CD4-positive, alpha-beta T cell (primary cell): ENCODE measurements around the gene NES. TPM values are rescaled to one million over a fixed set of nuclear protein-coding genes. Genes with fewer than 3 reads are reported as not detected.

Source experiments
- ATAC-seq: fragments of 200-7000 bp; cut with Tn5 transposase; one replicate; pipeline ENCODE4 v1.10.0; 2022; ENCODE audit warnings: mild to moderate bottlenecking; ENCODE audit not compliant: poor library complexity
- CTCF ChIA-PET: fragments of 350-600 bp; sonication (Branson Sonifier 250); formaldehyde crosslinking; loops from one replicate; lab custom pipeline; 2021; ENCODE audit warnings: antibody characterized with exemption, inconsistent platforms; lab: Charles Lee
- POLR2A ChIA-PET: fragments of 350-600 bp; sonication (Branson Sonifier 250); formaldehyde crosslinking; loops from one replicate; lab custom pipeline; 2021; ENCODE audit warnings: antibody characterized with exemption, inconsistent platforms; lab: Charles Lee
- DNase-seq, 14 experiments: peaks; one replicate each; pipeline ENCODE4 v3.0.0-alpha.2; 2013 to 2020; ENCODE audit warnings: mixed read lengths in 2 of 14
- H3K27ac ChIP-seq, 2 donors: one replicate each; pipeline versions ENCODE4 v1.5.1 to v1.7.0; 2013; ENCODE audit warnings: low read length in 2 of 2, low read depth in 1 of 2, mild to moderate bottlenecking in 1 of 2
- H3K27me3 ChIP-seq, 2 experiments: 1 replicate in 1 of 2; 2 replicates in 1 of 2; pipeline versions ENCODE4 v1.6.1 to v1.7.0; 2013; ENCODE audit warnings: low read length in 2 of 2, control low read depth in 1 of 2, mild to moderate bottlenecking in 1 of 2, moderate library complexity in 1 of 2; ENCODE audit not compliant: insufficient read depth in 2 of 2, control insufficient read depth in 1 of 2
- H3K36me3 ChIP-seq: one replicate; pipeline ENCODE4 v1.6.1; 2013; ENCODE audit warnings: low read length, control low read depth; ENCODE audit not compliant: insufficient read depth
- H3K4me1 ChIP-seq: one replicate; pipeline ENCODE4 v1.6.1; 2013; ENCODE audit warnings: low read length, control low read depth; ENCODE audit not compliant: insufficient read depth
- H3K4me3 ChIP-seq: one replicate; pipeline ENCODE4 v1.5.1; 2013; ENCODE audit warnings: mild to moderate bottlenecking, low read length, moderate library complexity
- H3K9me3 ChIP-seq, 2 experiments: 1 replicate in 1 of 2; 2 replicates in 1 of 2; pipeline versions ENCODE4 v1.6.1 to v1.7.0; 2013; ENCODE audit warnings: low read length in 2 of 2, mild to moderate bottlenecking in 2 of 2, control low read depth in 1 of 2, moderate library complexity in 1 of 2; ENCODE audit not compliant: control insufficient read depth in 1 of 2, insufficient read depth in 1 of 2
- H3K27ac Mint-ChIP-seq: one replicate; pipeline ENCODE4 v1.8.0; 2020; ENCODE audit warnings: mixed read lengths
- H3K27me3 Mint-ChIP-seq: one replicate; pipeline ENCODE4 v1.8.0; 2021; ENCODE audit warnings: mixed read lengths
- H3K36me3 Mint-ChIP-seq: one replicate; pipeline ENCODE4 v1.8.0; 2021; ENCODE audit warnings: low read depth, mixed read lengths
- H3K4me1 Mint-ChIP-seq: one replicate; pipeline ENCODE4 v1.8.0; 2021; ENCODE audit warnings: low read depth, mixed read lengths
- H3K4me3 Mint-ChIP-seq: one replicate; pipeline ENCODE4 v1.8.0; 2020; ENCODE audit warnings: mild to moderate bottlenecking, mixed read lengths
- H3K9me3 Mint-ChIP-seq: one replicate; pipeline ENCODE4 v1.8.0; 2020; ENCODE audit warnings: mixed read lengths
- intact Hi-C, 2 experiments: fragments of 100-400 bp; cut with DNase I in 1 of 2; cut with micrococcal nuclease in 1 of 2; formaldehyde crosslinking; loops; one replicate each; pipeline versions ENCODE4 v1.15.1 to v1.9.0; 2023 to 2025; cut with DNase I, micrococcal nuclease
- total RNA-seq, 174 experiments: library from RNA in 2 of 174; stranded (reverse) in 2 of 174; gene quantifications; one replicate each; pipeline ENCODE4 v1.2.3 and lab custom pipeline; 2021 to 2026
- TF ChIP-seq, protein P1 (sequence below): fragments of 200-600 bp; IDR thresholded peaks from one replicate; pipeline ENCODE4 v1.8.0; 2022; ENCODE audit warnings: antibody characterized with exemption, mild to moderate bottlenecking

NES gene
- total RNA-seq, 2 experiments from 2014 or later: not detected

DNA sequence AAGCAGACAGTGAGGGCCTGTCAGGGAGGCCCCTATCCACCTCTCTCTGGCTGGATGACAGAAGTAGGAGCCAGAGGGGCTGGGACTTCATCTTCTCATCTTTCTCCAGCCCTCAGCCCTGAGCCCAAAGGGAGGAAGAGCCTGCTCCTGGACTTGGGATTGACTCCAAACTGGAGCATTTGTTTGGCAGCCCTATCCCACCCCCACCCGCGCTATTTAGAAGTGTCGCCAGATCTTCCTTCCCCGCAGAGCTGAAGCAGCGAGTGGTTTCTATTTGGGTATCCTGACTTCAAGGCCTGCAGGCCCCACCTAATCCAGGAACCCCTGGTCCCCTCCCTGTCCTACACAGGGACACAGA, 9.6 kb downstream of the NES start:
- Histone ChIP-seq H3K9me3 (no peaks in the 10 kb centered on the region), H3K27ac (no peak overlapping the region), H3K4me1 (no peaks in the 10 kb centered on the region), H3K27me3 (no peaks in the 10 kb centered on the region), H3K36me3 (no peaks in the 10 kb centered on the region), H3K4me3 (no peak overlapping the region)
- Mint-ChIP-seq H3K4me3 (no peak overlapping the region), H3K27me3 (peaks cover 8% of the 10 kb centered on the region), H3K27ac (no peak overlapping the region), H3K4me1 (no peaks in the 10 kb centered on the region), H3K9me3 (no peaks in the 10 kb centered on the region), H3K36me3 (no peaks in the 10 kb centered on the region)
- CTCF ChIA-PET: no interaction called here
- DNase-seq (no peak), ATAC-seq (no peak)
- intact Hi-C loops: no loop called here
- TF ChIP-seq, protein P1, sequence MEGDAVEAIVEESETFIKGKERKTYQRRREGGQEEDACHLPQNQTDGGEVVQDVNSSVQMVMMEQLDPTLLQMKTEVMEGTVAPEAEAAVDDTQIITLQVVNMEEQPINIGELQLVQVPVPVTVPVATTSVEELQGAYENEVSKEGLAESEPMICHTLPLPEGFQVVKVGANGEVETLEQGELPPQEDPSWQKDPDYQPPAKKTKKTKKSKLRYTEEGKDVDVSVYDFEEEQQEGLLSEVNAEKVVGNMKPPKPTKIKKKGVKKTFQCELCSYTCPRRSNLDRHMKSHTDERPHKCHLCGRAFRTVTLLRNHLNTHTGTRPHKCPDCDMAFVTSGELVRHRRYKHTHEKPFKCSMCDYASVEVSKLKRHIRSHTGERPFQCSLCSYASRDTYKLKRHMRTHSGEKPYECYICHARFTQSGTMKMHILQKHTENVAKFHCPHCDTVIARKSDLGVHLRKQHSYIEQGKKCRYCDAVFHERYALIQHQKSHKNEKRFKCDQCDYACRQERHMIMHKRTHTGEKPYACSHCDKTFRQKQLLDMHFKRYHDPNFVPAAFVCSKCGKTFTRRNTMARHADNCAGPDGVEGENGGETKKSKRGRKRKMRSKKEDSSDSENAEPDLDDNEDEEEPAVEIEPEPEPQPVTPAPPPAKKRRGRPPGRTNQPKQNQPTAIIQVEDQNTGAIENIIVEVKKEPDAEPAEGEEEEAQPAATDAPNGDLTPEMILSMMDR: no peak
- POLR2A ChIA-PET: no interaction called here

DNA sequence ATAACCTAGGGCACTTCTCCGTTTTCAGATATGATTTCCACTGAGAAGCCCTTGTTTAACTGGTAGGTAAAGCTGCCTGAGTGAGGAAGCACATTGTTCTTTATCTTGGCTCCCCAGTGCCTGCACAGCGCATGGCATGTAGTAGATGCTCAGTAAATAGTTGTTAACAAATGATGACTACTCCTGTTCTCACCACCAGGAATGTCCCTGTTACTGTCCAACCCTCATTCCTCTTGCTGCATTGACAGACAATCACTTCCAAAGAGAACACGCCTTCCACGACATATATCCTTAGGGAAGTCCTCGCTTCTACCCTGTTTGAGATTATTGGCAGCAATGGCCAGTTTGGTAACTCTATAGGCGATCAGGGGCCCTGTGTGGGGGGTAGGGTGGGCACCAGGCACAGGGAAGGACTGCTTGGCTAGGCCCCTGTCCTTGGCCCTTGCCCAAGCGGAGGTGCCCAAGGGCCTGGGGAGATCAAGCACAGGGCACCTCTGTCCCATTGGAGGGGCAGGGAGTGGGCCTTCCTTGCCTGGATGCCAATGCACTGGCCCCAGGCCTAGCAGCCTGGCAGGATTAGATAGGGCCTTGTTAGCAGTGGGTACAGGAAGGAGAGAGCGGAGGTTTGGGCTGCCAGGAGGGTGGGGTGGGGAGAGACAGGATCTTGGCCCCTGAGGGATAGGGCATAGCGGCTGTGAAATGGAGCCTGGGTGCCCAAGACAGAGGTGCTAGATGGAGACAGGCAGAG, 10.2 kb downstream of the NES start:
- H3K4me3 ChIP-seq: no peak overlapping the region
- peaks cover 4% of the 10 kb centered on the region for H3K4me1 Mint-ChIP-seq
- POLR2A ChIA-PET: no interaction called here
- CTCF ChIA-PET: no interaction called here
- no peak overlapping the region for H3K27ac ChIP-seq
- H3K4me3 Mint-ChIP-seq: no peak overlapping the region
- no peaks in the 10 kb centered on the region for H3K9me3 ChIP-seq
- DNase-seq (no peak), ATAC-seq (no peak)
- H3K27me3 Mint-ChIP-seq: peaks cover 8% of the 10 kb centered on the region
- intact Hi-C loops: no loop called here
- H3K27ac Mint-ChIP-seq: no peak overlapping the region
- no peaks in the 10 kb centered on the region for H3K9me3 Mint-ChIP-seq
- no peaks in the 10 kb centered on the region for H3K36me3 Mint-ChIP-seq
- no peaks in the 10 kb centered on the region for H3K27me3 ChIP-seq
- peaks cover 2% of the 10 kb centered on the region for H3K4me1 ChIP-seq
- TF ChIP-seq, protein P1: no peak
- no peaks in the 10 kb centered on the region for H3K36me3 ChIP-seq

DNA sequence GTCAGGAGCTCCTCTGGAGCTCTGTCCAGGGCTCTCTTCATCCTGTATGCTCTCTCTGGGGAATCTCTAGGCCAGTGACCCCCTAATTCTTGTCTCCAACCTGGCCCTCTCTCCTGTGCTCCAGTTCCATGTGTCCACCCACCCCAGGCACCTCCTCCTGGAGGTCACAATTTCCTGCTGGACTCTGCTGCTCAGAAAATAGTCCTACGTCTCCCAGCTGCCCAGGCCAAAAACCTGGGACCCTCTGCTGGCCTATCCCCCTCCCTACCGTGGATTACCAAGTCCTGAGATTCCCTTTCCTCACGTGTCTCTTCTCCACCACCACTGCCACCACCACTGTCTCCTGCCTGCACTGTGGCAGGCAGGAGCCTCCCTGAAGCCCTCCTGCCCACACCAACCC, 11.7 kb downstream of the NES start:
- H3K27me3 ChIP-seq: no peaks in the 10 kb centered on the region
- Mint-ChIP-seq H3K27me3 (no peaks in the 10 kb centered on the region), H3K36me3 (no peaks in the 10 kb centered on the region), H3K4me1 (peaks cover 19% of the 10 kb centered on the region), H3K4me3 (no peak overlapping the region), H3K27ac (no peak overlapping the region), H3K9me3 (no peaks in the 10 kb centered on the region)
- H3K36me3 ChIP-seq: no peaks in the 10 kb centered on the region
- DNase-seq: no peak
- no peak overlapping the region for H3K4me3 ChIP-seq
- ChIA-PET POLR2A (no interaction called here), CTCF (no interaction called here)
- no peak for ATAC-seq
- TF ChIP-seq, protein P1: no peak
- no peaks in the 10 kb centered on the region for H3K9me3 ChIP-seq
- H3K4me1 ChIP-seq: peaks cover 17% of the 10 kb centered on the region
- no peak overlapping the region for H3K27ac ChIP-seq
- intact Hi-C loops: no loop called here
